Parathyroid adenoma (tissue), 2 donors: ENCODE measurements around the gene MIB1.

ENCODE experiments used
- H2AFZ ChIP-seq: fragments of 300-600 bp; sonication (generic); one replicate; pipeline ENCODE4 v1.7.0; 2017; ENCODE audit warnings: antibody characterized with exemption, mild to moderate bottlenecking
- H3K27ac ChIP-seq: fragments of 300-600 bp; sonication (generic); one replicate; pipeline ENCODE4 v1.7.0; 2017
- H3K27me3 ChIP-seq: fragments of 300-600 bp; sonication (generic); one replicate; pipeline ENCODE4 v1.7.0; 2017; ENCODE audit warnings: low read length; ENCODE audit not compliant: control insufficient read depth, insufficient read depth
- H3K36me3 ChIP-seq: fragments of 300-600 bp; sonication (generic); one replicate; pipeline ENCODE4 v1.7.0; 2017; ENCODE audit warnings: low read length; ENCODE audit not compliant: control insufficient read depth, insufficient read depth
- H3K4me1 ChIP-seq: fragments of 300-600 bp; sonication (generic); one replicate; pipeline ENCODE4 v1.7.0; 2017; ENCODE audit warnings: control low read depth
- H3K4me2 ChIP-seq: fragments of 300-600 bp; sonication (generic); one replicate; pipeline ENCODE4 v1.7.0; 2017; ENCODE audit warnings: low read length
- H3K4me3 ChIP-seq: fragments of 300-600 bp; sonication (generic); one replicate; pipeline ENCODE4 v1.7.0; 2017; ENCODE audit warnings: low read depth, low read length
- H3K79me2 ChIP-seq: fragments of 300-600 bp; sonication (generic); one replicate; pipeline ENCODE4 v1.7.0; 2017; ENCODE audit warnings: control low read depth
- H3K9ac ChIP-seq: fragments of 300-600 bp; sonication (generic); one replicate; pipeline ENCODE4 v1.7.0; 2017; ENCODE audit warnings: mild to moderate bottlenecking
- H3K9me3 ChIP-seq: fragments of 300-600 bp; sonication (generic); one replicate; pipeline ENCODE4 v1.7.0; 2017; ENCODE audit warnings: low read length; ENCODE audit not compliant: control insufficient read depth
- TF ChIP-seq, protein P1 (sequence below): fragments of 300-600 bp; sonication (generic); IDR thresholded peaks from one replicate; pipeline ENCODE4 v1.7.0; 2017; ENCODE audit warnings: antibody characterized with exemption, mild to moderate bottlenecking
- donor health status: primary hyperparathyroidism.

MIB1 gene

DNA sequence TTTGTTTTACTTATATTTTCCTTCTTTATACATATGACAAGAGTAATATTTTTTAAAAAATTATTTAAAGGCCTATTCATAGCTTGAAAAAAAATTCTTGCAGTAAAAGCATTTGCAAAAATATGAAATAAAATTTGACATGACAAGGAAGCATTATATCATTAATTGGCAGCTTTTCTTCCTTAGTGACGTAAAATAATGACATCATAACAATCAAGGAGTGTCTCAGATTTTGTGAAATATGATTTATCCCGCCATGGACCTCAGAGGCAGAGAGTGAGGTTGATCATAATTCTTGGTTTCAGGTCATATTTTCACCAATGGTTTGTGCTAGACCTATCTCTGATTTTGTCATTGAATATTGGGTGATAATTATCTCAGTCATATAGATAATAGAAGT is 176.0 kb downstream of the MIB1 start:
- no peaks in the 10 kb centered on the region for H3K9me3 ChIP-seq
- TF ChIP-seq, protein P1, sequence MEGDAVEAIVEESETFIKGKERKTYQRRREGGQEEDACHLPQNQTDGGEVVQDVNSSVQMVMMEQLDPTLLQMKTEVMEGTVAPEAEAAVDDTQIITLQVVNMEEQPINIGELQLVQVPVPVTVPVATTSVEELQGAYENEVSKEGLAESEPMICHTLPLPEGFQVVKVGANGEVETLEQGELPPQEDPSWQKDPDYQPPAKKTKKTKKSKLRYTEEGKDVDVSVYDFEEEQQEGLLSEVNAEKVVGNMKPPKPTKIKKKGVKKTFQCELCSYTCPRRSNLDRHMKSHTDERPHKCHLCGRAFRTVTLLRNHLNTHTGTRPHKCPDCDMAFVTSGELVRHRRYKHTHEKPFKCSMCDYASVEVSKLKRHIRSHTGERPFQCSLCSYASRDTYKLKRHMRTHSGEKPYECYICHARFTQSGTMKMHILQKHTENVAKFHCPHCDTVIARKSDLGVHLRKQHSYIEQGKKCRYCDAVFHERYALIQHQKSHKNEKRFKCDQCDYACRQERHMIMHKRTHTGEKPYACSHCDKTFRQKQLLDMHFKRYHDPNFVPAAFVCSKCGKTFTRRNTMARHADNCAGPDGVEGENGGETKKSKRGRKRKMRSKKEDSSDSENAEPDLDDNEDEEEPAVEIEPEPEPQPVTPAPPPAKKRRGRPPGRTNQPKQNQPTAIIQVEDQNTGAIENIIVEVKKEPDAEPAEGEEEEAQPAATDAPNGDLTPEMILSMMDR = no peak
- H3K36me3 ChIP-seq = no peaks in the 10 kb centered on the region
- H3K4me1 ChIP-seq = no peaks in the 10 kb centered on the region
- H3K27ac ChIP-seq = no peak overlapping the region
- no peak overlapping the region for H2AFZ ChIP-seq
- no peak overlapping the region for H3K4me3 ChIP-seq
- H3K79me2 ChIP-seq = no peaks in the 10 kb centered on the region
- H3K4me2 ChIP-seq = no peak overlapping the region
- H3K27me3 ChIP-seq = no peaks in the 10 kb centered on the region
- H3K9ac ChIP-seq = no peak overlapping the region

DNA sequence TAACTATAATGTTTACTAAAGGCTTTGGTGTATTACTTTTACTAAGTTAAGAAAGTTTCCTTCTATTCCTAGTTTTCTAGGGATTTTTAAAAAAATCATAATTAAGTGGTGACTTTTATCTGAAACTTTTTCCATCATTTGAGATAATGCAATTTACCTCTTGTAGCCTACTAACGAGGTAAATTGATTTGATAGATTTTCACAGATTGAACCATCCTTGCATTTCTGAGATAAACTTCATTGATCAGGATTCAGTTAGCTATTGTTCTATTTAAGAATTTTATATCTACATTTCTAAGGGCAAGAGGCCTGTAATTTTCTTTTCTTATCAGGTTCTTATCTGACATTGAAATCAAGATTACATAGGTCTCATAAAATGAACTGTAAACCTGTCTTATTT is 178.1 kb downstream of the MIB1 start:
- no peak overlapping the region for H3K9ac ChIP-seq
- no peak overlapping the region for H3K27ac ChIP-seq

More for the DNA sequence above, 178.1 kb downstream of the MIB1 start:
- Histone ChIP-seq H3K36me3 (no peaks in the 10 kb centered on the region), H3K79me2 (no peaks in the 10 kb centered on the region), H3K27me3 (no peaks in the 10 kb centered on the region), H3K4me2 (no peak overlapping the region), H3K4me3 (no peak overlapping the region), H3K4me1 (no peaks in the 10 kb centered on the region), H2AFZ (no peak overlapping the region), H3K9me3 (no peaks in the 10 kb centered on the region)
- TF ChIP-seq, protein P1 = no peak
